ENCODE data around the gene HS1BP3.

The HS1BP3 gene

DNA sequence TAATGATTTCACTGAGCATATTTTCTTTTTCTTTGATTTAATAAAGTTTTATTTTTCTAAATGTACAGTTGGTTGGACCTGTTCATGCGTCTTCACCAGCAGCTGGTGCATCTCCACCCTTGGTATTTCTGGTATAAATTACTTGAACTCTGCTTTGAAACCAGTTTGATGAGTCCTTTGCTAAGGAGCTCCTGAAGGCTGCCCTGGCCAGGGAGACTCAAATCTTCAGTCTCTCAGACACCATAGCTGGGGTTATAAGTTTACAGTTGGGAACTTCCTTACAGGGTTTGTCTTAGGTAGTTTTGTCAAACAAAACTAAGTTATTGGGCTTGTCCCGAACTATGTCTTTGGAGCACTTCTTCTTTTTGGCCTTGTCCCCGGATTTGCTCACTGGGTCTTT, 44.7 kb downstream of the HS1BP3 start:
- POLR2A ChIA-PET, result interaction anchor here (0.6 kb wide), 2 partner anchors 26 to 227 kb away, joined by 3 read pairs; no protein-coding TSS in a partner anchor

DNA sequence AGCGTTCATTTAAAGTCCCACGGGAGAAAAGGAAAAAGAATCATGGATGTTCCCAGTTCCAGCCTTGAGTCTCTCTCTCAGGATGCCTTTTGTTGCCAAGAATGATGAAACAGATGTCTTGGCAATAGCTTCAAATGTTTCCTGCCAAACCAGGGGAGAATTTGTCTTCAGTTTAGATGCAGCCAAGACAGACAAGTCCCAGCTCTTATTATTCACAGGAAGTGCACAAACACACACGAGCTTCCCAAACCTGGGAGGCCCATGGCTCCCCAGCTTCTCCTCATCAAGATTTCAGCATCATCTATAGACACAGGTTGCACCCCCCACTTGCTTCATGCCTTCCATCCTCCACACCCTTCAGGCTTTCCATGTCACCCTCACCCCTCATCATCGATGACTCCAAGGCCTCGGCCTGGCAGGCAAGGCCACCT, 45.9 kb downstream of the HS1BP3 start:
- H3K27me3 ChIP-seq (replicated peaks in 2 of 5; ENCODE audit: control insufficient read depth in 4 of 5, insufficient read depth in 5 of 5, low read length in 4 of 5), result no peaks in the 10 kb centered on the region
- WGBS (ENCODE audit: insufficient coverage), result 83% methylated on average over 3 of the region's 5 CpGs
- no peaks in the 10 kb centered on the region for H3K36me3 ChIP-seq (ENCODE audit: control insufficient read depth in 4 of 4, insufficient read depth in 4 of 4, low read length in 3 of 4)
- no peak overlapping the region for H3K4me3 ChIP-seq (ENCODE audit: control insufficient read depth in 1 of 7, extremely low read depth in 1 of 7, insufficient read depth in 4 of 7, low read depth in 2 of 7, low read length in 6 of 7)
- DNase-seq, result no peak
- H3K9me3 ChIP-seq (ENCODE audit: control extremely low read depth in 1 of 5, control insufficient read depth in 4 of 5, insufficient read depth in 2 of 5, low read depth in 1 of 5, low read length in 4 of 5), result no peaks in the 10 kb centered on the region
- ChIA-PET CTCF (interaction anchor here (1.9 kb wide), 2 partner anchors 8 to 12 kb away, joined by 6 to 7 read pairs; no protein-coding TSS in a partner anchor), POLR2A (no interaction called here)
- no peak overlapping the region for H3K27ac ChIP-seq (ENCODE audit: insufficient read depth in 1 of 2, low read depth in 1 of 2, low read length in 2 of 2, poor library complexity in 1 of 2, severe bottlenecking in 2 of 2)
- H3K4me1 ChIP-seq (ENCODE audit: control extremely low read depth in 1 of 4, control insufficient read depth in 4 of 4, insufficient read depth in 4 of 4, low read length in 3 of 4), result peaks cover 0 to 7% (median under 1%) of the 10 kb centered on the region in 4 experiments

More for the DNA sequence above, 44.7 kb downstream of the HS1BP3 start:
- H3K4me3 ChIP-seq (ENCODE audit: control insufficient read depth in 1 of 7, extremely low read depth in 1 of 7, insufficient read depth in 4 of 7, low read depth in 2 of 7, low read length in 6 of 7), result no peak overlapping the region
- H3K36me3 ChIP-seq (ENCODE audit: control insufficient read depth in 4 of 4, insufficient read depth in 4 of 4, low read length in 3 of 4), result no peaks in the 10 kb centered on the region
- H3K4me1 ChIP-seq (ENCODE audit: control extremely low read depth in 1 of 4, control insufficient read depth in 4 of 4, insufficient read depth in 4 of 4, low read length in 3 of 4), result peaks cover 0 to 13% (median 1%) of the 10 kb centered on the region in 4 experiments
- H3K27ac ChIP-seq (ENCODE audit: insufficient read depth in 1 of 2, low read depth in 1 of 2, low read length in 2 of 2, poor library complexity in 1 of 2, severe bottlenecking in 2 of 2), result no peak overlapping the region
- WGBS (ENCODE audit: insufficient coverage), result 70% methylated on average over 3 of the region's 3 CpGs
- H3K27me3 ChIP-seq (replicated peaks in 2 of 5; ENCODE audit: control insufficient read depth in 4 of 5, insufficient read depth in 5 of 5, low read length in 4 of 5), result no peaks in the 10 kb centered on the region
- CTCF ChIA-PET, result interaction anchor here (0.6 to 1.9 kb wide), 4 partner anchors 11 to 30 kb away, joined by 3 to 7 read pairs (median 4); no protein-coding TSS in a partner anchor
- no peak for DNase-seq
- no peaks in the 10 kb centered on the region for H3K9me3 ChIP-seq (ENCODE audit: control extremely low read depth in 1 of 5, control insufficient read depth in 4 of 5, insufficient read depth in 2 of 5, low read depth in 1 of 5, low read length in 4 of 5)

DNA sequence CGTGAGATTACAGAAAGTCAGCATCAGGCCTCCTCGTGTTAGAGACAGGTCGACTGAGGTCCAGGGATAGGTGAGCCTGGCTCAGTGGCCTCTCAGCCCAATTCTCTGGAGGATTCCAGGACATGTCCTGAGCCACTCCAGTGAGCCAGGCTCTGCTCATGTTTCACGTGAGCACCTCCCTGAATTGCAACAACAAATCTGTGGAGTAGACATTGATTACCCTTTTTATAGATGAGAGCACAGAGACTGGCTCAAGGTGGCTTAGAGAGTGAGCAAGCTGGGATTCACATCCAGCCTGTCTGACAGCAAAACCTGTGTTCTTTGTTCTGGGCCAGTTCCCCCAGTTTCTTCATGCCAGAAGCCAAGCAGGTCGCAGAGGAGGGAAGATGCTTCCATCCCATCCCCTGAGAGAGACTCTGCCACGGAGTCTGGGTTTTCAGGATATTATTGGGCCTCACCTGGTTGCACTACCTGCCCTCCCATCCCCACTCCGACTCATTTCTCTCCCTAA, 46.4 kb downstream of the HS1BP3 start:
- CTCF ChIA-PET, result interaction anchor here (1.3 to 1.9 kb wide), 4 partner anchors 9 to 23 kb away, joined by 3 to 7 read pairs (median 6); no protein-coding TSS in a partner anchor
- Histone ChIP-seq H3K27ac (ENCODE audit: insufficient read depth in 1 of 2, low read depth in 1 of 2, low read length in 2 of 2, poor library complexity in 1 of 2, severe bottlenecking in 2 of 2) (no peak overlapping the region), H3K4me3 (ENCODE audit: control insufficient read depth in 1 of 7, extremely low read depth in 1 of 7, insufficient read depth in 4 of 7, low read depth in 2 of 7, low read length in 6 of 7) (no peak overlapping the region), H3K9me3 (ENCODE audit: control extremely low read depth in 1 of 5, control insufficient read depth in 4 of 5, insufficient read depth in 2 of 5, low read depth in 1 of 5, low read length in 4 of 5) (no peaks in the 10 kb centered on the region), H3K4me1 (ENCODE audit: control extremely low read depth in 1 of 4, control insufficient read depth in 4 of 4, insufficient read depth in 4 of 4, low read length in 3 of 4) (peaks cover 0 to 2% (median 0%) of the 10 kb centered on the region in 4 experiments), H3K36me3 (ENCODE audit: control insufficient read depth in 4 of 4, insufficient read depth in 4 of 4, low read length in 3 of 4) (no peaks in the 10 kb centered on the region), H3K27me3 (replicated peaks in 2 of 5; ENCODE audit: control insufficient read depth in 4 of 5, insufficient read depth in 5 of 5, low read length in 4 of 5) (no peaks in the 10 kb centered on the region)
- DNase-seq, result no peak
- 98% methylated on average over 6 of the region's 7 CpGs for WGBS (ENCODE audit: insufficient coverage)
- POLR2A ChIA-PET, result no interaction called here

DNA sequence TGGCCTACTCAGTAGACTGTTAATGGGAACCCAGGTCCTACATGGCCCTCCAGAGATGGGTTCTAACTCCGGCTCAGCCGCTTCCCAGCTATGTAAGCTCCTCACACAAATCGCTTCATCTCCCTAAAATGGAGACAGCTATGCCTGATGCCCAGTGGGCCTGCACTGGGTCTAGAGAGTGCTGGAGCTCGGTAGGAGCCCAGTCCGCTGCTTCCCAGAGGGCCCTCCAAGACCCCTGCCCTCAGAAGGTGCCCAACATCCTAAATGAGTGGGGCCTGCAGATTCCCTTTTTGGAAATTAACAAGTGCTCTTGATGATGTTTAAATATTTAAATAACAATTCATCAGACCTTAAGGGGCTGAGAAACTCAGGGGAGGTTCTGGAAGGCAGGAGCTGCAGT, 47.1 kb downstream of the HS1BP3 start:
- Histone ChIP-seq H3K36me3 (ENCODE audit: control insufficient read depth in 4 of 4, insufficient read depth in 4 of 4, low read length in 3 of 4) (no peaks in the 10 kb centered on the region), H3K27me3 (replicated peaks in 2 of 5; ENCODE audit: control insufficient read depth in 4 of 5, insufficient read depth in 5 of 5, low read length in 4 of 5) (no peaks in the 10 kb centered on the region), H3K4me3 (ENCODE audit: control insufficient read depth in 1 of 7, extremely low read depth in 1 of 7, insufficient read depth in 4 of 7, low read depth in 2 of 7, low read length in 6 of 7) (no peak overlapping the region), H3K27ac (ENCODE audit: insufficient read depth in 1 of 2, low read depth in 1 of 2, low read length in 2 of 2, poor library complexity in 1 of 2, severe bottlenecking in 2 of 2) (no peak overlapping the region), H3K4me1 (ENCODE audit: control extremely low read depth in 1 of 4, control insufficient read depth in 4 of 4, insufficient read depth in 4 of 4, low read length in 3 of 4) (peaks cover 0 to 2% (median 0%) of the 10 kb centered on the region in 4 experiments), H3K9me3 (ENCODE audit: control extremely low read depth in 1 of 5, control insufficient read depth in 4 of 5, insufficient read depth in 2 of 5, low read depth in 1 of 5, low read length in 4 of 5) (no peaks in the 10 kb centered on the region)
- CTCF ChIA-PET, result interaction anchor here (1.3 to 1.9 kb wide), 4 partner anchors 10 to 22 kb away, joined by 3 to 6 read pairs (median 4); no protein-coding TSS in a partner anchor
- no peak for DNase-seq
- POLR2A ChIA-PET, result no interaction called here
- 100% methylated on average over 4 of the region's 5 CpGs for WGBS (ENCODE audit: insufficient coverage)

DNA sequence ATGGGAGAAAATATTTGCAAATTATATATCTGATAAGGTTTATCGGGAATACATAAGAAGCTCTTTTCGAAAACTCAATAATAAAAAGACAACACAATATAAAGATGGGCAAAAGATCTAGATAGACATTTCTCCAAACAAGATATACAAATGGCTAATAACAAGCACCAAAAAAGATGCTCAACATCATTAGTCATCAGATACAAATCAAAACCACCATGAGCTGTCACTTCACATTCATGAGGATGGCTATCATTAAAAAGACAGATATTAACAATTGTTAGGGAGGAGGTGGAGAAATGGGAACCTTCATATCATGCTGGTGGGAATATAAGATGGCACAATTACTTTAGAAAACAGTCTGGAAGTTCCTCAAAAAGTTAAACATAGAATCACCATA, 48.1 kb downstream of the HS1BP3 start:
- H3K9me3 ChIP-seq (ENCODE audit: control extremely low read depth in 1 of 5, control insufficient read depth in 4 of 5, insufficient read depth in 2 of 5, low read depth in 1 of 5, low read length in 4 of 5), result no peaks in the 10 kb centered on the region
- no peak overlapping the region for H3K27ac ChIP-seq (ENCODE audit: insufficient read depth in 1 of 2, low read depth in 1 of 2, low read length in 2 of 2, poor library complexity in 1 of 2, severe bottlenecking in 2 of 2)
- no CpG with 5 or more reads among the region's 2 CpGs for WGBS (ENCODE audit: insufficient coverage)
- POLR2A ChIA-PET, result no interaction called here
- no peak for DNase-seq
- CTCF ChIA-PET, result interaction anchor here (0.9 to 1.6 kb wide), 4 partner anchors 13 to 87 kb away, joined by 3 to 4 read pairs (median 4); no protein-coding TSS in a partner anchor
- no peak overlapping the region for H3K4me3 ChIP-seq (ENCODE audit: control insufficient read depth in 1 of 7, extremely low read depth in 1 of 7, insufficient read depth in 4 of 7, low read depth in 2 of 7, low read length in 6 of 7)
- no peaks in the 10 kb centered on the region for H3K36me3 ChIP-seq (ENCODE audit: control insufficient read depth in 4 of 4, insufficient read depth in 4 of 4, low read length in 3 of 4)
- H3K27me3 ChIP-seq (replicated peaks in 2 of 5; ENCODE audit: control insufficient read depth in 4 of 5, insufficient read depth in 5 of 5, low read length in 4 of 5), result no peaks in the 10 kb centered on the region
- H3K4me1 ChIP-seq (ENCODE audit: control extremely low read depth in 1 of 4, control insufficient read depth in 4 of 4, insufficient read depth in 4 of 4, low read length in 3 of 4), result peaks cover 0 to 2% (median 0%) of the 10 kb centered on the region in 4 experiments

DNA sequence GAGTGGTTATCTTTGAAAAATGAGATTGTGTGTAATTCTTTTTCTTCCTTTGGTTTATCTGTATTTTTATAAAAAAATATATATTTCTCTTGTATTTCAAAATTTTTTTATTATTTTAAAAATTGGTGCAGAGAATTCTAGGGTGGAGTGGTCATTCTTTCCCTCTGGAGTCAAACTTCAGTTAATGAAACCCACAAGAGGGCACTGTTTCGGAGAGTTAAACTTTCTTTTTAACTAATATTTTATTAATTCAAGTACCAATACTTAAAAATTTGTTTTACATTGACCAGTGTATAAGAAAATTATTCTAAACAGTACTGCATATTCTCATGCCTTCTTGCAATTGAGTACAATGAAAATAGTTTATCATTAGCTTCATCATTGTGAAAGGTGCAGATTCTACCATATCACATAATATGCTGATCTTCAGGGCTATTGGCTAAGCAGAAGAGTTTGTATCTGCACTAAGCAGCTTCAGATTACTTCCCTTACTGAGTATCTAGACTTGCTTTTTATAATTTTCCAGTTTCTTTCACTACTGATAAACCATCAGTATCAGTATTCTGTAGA, 50.1 kb downstream of the HS1BP3 start:
- Histone ChIP-seq H3K9me3 (ENCODE audit: control extremely low read depth in 1 of 5, control insufficient read depth in 4 of 5, insufficient read depth in 2 of 5, low read depth in 1 of 5, low read length in 4 of 5) (no peaks in the 10 kb centered on the region), H3K27me3 (replicated peaks in 2 of 5; ENCODE audit: control insufficient read depth in 4 of 5, insufficient read depth in 5 of 5, low read length in 4 of 5) (no peaks in the 10 kb centered on the region), H3K27ac (ENCODE audit: insufficient read depth in 1 of 2, low read depth in 1 of 2, low read length in 2 of 2, poor library complexity in 1 of 2, severe bottlenecking in 2 of 2) (no peak overlapping the region), H3K36me3 (ENCODE audit: control insufficient read depth in 4 of 4, insufficient read depth in 4 of 4, low read length in 3 of 4) (no peaks in the 10 kb centered on the region), H3K4me3 (ENCODE audit: control insufficient read depth in 1 of 7, extremely low read depth in 1 of 7, insufficient read depth in 4 of 7, low read depth in 2 of 7, low read length in 6 of 7) (no peak overlapping the region), H3K4me1 (ENCODE audit: control extremely low read depth in 1 of 4, control insufficient read depth in 4 of 4, insufficient read depth in 4 of 4, low read length in 3 of 4) (peaks cover 0 to 2% (median 0%) of the 10 kb centered on the region in 4 experiments)
- POLR2A ChIA-PET, result no interaction called here
- CTCF ChIA-PET, result interaction anchor here (0.7 to 1.4 kb wide), 5 partner anchors 17 to 156 kb away, joined by 3 to 4 read pairs (median 3); no protein-coding TSS in a partner anchor
- peak in 1 of 3 donors; percentile 20 for DNase-seq
- no CpG with 5 or more reads among the region's 1 CpG for WGBS (ENCODE audit: insufficient coverage)

DNA sequence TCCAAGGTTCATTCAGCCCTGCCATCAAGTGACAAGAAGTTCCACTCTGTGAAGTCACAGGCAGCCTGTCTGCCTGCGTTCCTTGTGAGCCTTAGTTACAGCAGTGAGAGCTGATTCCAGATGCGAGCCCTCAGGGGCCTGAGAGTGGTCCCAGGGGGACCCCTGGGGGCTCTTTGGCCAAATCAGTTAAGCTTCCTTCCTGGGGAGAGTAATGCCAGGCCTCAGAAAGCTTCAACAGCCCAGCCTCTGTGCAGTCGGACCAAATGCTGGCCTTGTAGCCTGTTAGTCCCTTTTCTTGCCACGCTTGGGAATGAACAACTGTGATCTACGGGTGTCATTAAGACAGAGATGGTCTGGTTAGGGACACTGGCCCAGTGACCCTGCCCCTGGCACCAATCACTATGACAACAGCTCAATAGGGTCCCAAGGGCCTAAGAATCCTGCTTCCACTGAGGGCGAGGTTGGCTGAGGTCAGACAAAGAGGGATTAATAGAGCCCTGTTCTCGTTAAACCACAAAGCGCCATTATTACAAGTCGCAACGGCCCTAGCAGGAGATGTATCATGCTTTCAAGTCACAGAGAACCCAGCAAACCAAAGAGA, 50.9 kb downstream of the HS1BP3 start:
- Histone ChIP-seq H3K27ac (ENCODE audit: insufficient read depth in 1 of 2, low read depth in 1 of 2, low read length in 2 of 2, poor library complexity in 1 of 2, severe bottlenecking in 2 of 2) (no peak overlapping the region), H3K4me3 (ENCODE audit: control insufficient read depth in 1 of 7, extremely low read depth in 1 of 7, insufficient read depth in 4 of 7, low read depth in 2 of 7, low read length in 6 of 7) (no peak overlapping the region), H3K9me3 (ENCODE audit: control extremely low read depth in 1 of 5, control insufficient read depth in 4 of 5, insufficient read depth in 2 of 5, low read depth in 1 of 5, low read length in 4 of 5) (no peaks in the 10 kb centered on the region), H3K27me3 (replicated peaks in 2 of 5; ENCODE audit: control insufficient read depth in 4 of 5, insufficient read depth in 5 of 5, low read length in 4 of 5) (no peaks in the 10 kb centered on the region), H3K4me1 (ENCODE audit: control extremely low read depth in 1 of 4, control insufficient read depth in 4 of 4, insufficient read depth in 4 of 4, low read length in 3 of 4) (peaks cover 0 to 2% (median 0%) of the 10 kb centered on the region in 4 experiments), H3K36me3 (ENCODE audit: control insufficient read depth in 4 of 4, insufficient read depth in 4 of 4, low read length in 3 of 4) (no peaks in the 10 kb centered on the region)
- DNase-seq, result no peak
- CTCF ChIA-PET, result interaction anchor here (1.0 to 1.8 kb wide), 10 partner anchors 9 to 204 kb away, joined by 3 to 6 read pairs (median 4); no protein-coding TSS in a partner anchor
- POLR2A ChIA-PET, result no interaction called here
- WGBS (ENCODE audit: insufficient coverage), result 97% methylated on average over 9 of the region's 10 CpGs

Measured in common myeloid progenitor, CD34-positive (primary cell).